ENCODE data around the gene EPHA4. TPM values are rescaled to one million over a fixed set of nuclear protein-coding genes. Genes with fewer than 3 reads are reported as not detected.

Gene EPHA4
- total and polyA plus RNA-seq, 12 donors, result 3.4 to 51.3 (median 18.6) TPM

DNA sequence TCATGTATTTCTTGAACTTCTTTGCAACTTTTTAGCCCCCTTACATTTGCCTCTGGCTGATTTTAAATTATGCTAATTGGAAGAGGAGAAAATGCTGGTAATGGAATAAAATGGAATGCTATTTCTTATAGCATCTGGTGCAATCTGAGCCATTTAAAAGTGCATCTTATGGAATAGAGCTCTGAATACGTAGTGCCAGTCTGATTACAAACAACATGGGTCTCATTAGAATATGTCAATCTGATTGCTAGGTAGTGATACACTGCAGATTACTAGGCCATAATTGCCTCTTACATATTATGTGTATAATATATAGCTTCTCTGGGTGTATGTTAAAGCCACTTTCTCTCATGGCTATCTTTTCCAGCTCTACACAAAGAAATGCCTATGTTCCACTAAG lies 159.1 kb downstream of the EPHA4 start:
- peaks cover 0 to 6% (median 0%) of the 10 kb centered on the region in 9 donors for H3K36me3 ChIP-seq
- H3K4me3 ChIP-seq, result no peak overlapping the region
- H3K9me3 ChIP-seq, result no peaks in the 10 kb centered on the region
- WGBS, 2 donors, result 97 to 100% methylated on average over 1 of the region's 1 CpG
- intact Hi-C loops (cut with DNase I), result no loop called here
- no peak overlapping the region for H3K27ac ChIP-seq
- H3K27me3 ChIP-seq, result no peaks in the 10 kb centered on the region
- H3K4me1 ChIP-seq, result no peaks in the 10 kb centered on the region
- TF ChIP-seq, protein P1, sequence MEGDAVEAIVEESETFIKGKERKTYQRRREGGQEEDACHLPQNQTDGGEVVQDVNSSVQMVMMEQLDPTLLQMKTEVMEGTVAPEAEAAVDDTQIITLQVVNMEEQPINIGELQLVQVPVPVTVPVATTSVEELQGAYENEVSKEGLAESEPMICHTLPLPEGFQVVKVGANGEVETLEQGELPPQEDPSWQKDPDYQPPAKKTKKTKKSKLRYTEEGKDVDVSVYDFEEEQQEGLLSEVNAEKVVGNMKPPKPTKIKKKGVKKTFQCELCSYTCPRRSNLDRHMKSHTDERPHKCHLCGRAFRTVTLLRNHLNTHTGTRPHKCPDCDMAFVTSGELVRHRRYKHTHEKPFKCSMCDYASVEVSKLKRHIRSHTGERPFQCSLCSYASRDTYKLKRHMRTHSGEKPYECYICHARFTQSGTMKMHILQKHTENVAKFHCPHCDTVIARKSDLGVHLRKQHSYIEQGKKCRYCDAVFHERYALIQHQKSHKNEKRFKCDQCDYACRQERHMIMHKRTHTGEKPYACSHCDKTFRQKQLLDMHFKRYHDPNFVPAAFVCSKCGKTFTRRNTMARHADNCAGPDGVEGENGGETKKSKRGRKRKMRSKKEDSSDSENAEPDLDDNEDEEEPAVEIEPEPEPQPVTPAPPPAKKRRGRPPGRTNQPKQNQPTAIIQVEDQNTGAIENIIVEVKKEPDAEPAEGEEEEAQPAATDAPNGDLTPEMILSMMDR (IDR thresholded peaks at IDR 0.05), result no peak
- ATAC-seq, result no peak
- no peak for DNase-seq

DNA sequence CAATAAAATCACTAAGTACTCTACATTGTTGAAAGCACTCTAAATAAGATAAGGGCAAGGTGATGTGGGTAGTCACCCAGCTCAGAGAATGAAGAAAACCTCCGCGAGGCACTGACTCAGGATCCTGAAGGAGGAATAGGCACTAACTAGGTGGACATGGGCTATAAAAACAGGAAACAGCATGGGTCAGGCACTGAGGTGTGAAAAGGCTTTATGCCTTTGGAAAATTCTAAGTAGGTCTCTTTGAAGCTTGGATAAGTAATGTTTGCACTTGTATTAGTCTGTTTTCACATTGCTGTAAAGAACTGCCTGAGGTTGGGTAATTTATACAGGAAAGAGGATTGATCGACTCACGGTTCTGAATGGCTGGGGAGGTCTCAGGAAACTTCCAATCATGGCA lies 161.6 kb downstream of the EPHA4 start:
- ATAC-seq (no peak), DNase-seq (no peak)
- H3K9me3 ChIP-seq, result peaks cover 0 to 13% (median 0%) of the 10 kb centered on the region in 11 donors
- H3K4me1 ChIP-seq, result no peaks in the 10 kb centered on the region
- no peaks in the 10 kb centered on the region for H3K27me3 ChIP-seq
- H3K36me3 ChIP-seq, result no peaks in the 10 kb centered on the region
- H3K4me3 ChIP-seq, result no peak overlapping the region
- TF ChIP-seq, protein P1 (IDR thresholded peaks at IDR 0.05), result no peak
- 90 to 91% methylated on average over 4 of the region's 4 CpGs for WGBS, 2 donors
- H3K27ac ChIP-seq, result no peak overlapping the region
- intact Hi-C loops (cut with DNase I), result no loop called here

DNA sequence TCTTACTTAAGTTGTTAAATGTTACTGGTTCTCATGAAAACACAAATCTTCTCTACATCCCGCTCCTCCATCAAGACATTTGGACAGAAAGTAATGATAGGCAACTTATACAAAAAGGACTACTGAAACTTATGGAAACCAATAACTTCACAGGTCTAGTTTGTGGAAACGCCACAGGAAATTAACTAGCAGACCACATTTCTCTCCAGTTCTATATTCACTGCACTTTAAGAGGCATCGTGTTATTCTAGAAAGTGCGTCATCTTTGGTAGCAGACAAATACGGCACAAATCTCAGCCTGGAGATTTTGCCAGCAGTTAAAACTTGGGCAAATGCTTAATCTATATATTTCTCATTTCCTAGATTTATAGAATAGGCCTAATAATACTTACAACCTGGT lies 164.3 kb downstream of the EPHA4 start:
- no peak for DNase-seq
- intact Hi-C loops (cut with DNase I), result no loop called here
- Histone ChIP-seq H3K27ac (no peak overlapping the region), H3K36me3 (no peaks in the 10 kb centered on the region), H3K9me3 (peaks cover 0 to 17% (median 0%) of the 10 kb centered on the region in 11 donors), H3K4me1 (no peaks in the 10 kb centered on the region), H3K27me3 (no peaks in the 10 kb centered on the region), H3K4me3 (no peak overlapping the region)
- 94 to 95% methylated on average over 5 of the region's 5 CpGs for WGBS, 2 donors
- ATAC-seq, result no peak
- TF ChIP-seq, protein P1 (IDR thresholded peaks at IDR 0.05), result no peak

DNA sequence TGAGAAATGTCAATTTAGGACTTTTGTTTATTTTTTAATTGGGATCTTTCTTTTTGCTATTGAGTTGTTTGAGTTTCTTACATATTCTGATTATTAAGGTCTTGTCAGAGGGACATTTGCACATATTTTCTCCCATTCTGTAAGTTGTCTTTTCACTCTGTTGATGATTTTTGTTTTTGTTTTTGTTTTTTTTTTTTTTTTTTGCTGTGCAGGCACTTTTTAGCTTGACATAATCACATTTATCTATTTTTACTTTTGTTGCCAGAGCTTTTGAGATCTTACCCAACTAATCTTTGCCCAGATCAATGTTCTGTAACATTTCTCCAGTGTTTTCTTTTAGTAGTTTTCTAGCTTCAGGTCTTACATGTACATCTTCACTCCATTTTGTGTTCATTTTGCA lies 166.6 kb downstream of the EPHA4 start:
- Histone ChIP-seq H3K36me3 (no peaks in the 10 kb centered on the region), H3K27me3 (no peaks in the 10 kb centered on the region), H3K4me3 (no peak overlapping the region), H3K9me3 (peaks cover 0 to 17% (median 0%) of the 10 kb centered on the region in 11 donors), H3K4me1 (no peaks in the 10 kb centered on the region), H3K27ac (no peak overlapping the region)
- ATAC-seq (no peak), DNase-seq (no peak)
- intact Hi-C loops (cut with DNase I), result no loop called here
- TF ChIP-seq, protein P1 (IDR thresholded peaks at IDR 0.05), result peak in 1 of 9 donors; percentile 7
